ENCODE results near the gene HMGN5.

DNA sequence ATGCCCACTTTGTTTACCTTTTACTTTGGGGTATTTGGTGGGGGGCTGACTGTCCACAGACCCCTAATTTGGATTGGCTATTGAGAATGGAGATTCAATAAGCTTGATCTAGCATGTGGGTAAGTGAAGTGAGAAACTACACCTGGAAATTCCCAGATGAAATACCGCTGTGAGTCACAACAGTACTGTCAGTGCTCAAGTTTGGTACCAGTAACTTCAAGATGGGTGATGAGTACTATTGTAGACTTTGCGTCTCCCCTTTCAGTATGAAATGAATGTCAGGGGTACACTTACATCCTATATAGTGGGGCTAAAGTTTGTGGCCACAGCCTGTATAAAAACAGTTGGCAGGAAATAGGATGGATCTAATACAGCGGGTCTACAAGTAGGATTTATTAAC, 33.3 kb downstream of the HMGN5 start:
- TF ChIP-seq, protein P1, sequence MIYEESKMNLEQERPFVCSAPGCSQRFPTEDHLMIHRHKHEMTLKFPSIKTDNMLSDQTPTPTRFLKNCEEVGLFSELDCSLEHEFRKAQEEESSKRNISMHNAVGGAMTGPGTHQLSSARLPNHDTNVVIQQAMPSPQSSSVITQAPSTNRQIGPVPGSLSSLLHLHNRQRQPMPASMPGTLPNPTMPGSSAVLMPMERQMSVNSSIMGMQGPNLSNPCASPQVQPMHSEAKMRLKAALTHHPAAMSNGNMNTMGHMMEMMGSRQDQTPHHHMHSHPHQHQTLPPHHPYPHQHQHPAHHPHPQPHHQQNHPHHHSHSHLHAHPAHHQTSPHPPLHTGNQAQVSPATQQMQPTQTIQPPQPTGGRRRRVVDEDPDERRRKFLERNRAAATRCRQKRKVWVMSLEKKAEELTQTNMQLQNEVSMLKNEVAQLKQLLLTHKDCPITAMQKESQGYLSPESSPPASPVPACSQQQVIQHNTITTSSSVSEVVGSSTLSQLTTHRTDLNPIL (CRISPR knock-in tag; IDR thresholded peaks at IDR 0.05; ENCODE audit: low read depth) = no peak
- TF ChIP-seq, protein P2, sequence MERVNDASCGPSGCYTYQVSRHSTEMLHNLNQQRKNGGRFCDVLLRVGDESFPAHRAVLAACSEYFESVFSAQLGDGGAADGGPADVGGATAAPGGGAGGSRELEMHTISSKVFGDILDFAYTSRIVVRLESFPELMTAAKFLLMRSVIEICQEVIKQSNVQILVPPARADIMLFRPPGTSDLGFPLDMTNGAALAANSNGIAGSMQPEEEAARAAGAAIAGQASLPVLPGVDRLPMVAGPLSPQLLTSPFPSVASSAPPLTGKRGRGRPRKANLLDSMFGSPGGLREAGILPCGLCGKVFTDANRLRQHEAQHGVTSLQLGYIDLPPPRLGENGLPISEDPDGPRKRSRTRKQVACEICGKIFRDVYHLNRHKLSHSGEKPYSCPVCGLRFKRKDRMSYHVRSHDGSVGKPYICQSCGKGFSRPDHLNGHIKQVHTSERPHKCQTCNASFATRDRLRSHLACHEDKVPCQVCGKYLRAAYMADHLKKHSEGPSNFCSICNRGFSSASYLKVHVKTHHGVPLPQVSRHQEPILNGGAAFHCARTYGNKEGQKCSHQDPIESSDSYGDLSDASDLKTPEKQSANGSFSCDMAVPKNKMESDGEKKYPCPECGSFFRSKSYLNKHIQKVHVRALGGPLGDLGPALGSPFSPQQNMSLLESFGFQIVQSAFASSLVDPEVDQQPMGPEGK (CRISPR knock-in tag; IDR thresholded peaks at IDR 0.05; ENCODE audit: borderline replicate concordance) = no peak

Measured in SK-N-SH treated with all-trans-retinoic acid at 6 μM for 48 hours (cell line).